Activated CD4-positive, CD25-positive, alpha-beta regulatory T cell treated with anti-CD3 and anti-CD28 coated beads, Interleukin-2, amount 50 U/mL, for 16 hours (primary cell): Measurements from ENCODE around the gene PDE7B.
"Not testable (repeated sequence)": the region's sequence is repeated elsewhere in the genome, so short reads cannot be mapped to it uniquely, and the experiment has no call there.

Experiments used
- DNase-seq: peaks from one replicate; pipeline ENCODE4 v3.0.0-alpha.2; 2020; ENCODE audit warnings: low read depth, low spot score

The PDE7B gene

GRCh38 chr6:136180704-136181511 lies 329.4 kb downstream of the PDE7B start:
- no peak for DNase-seq

- no peak for DNase-seq
Observed at GRCh38 chr6:136181512-136181833, 330.0 kb downstream of the PDE7B start.

GRCh38 chr6:136181861-136182260 lies 330.4 kb downstream of the PDE7B start:
- no peak for DNase-seq

GRCh38 chr6:136184738-136185137 lies 333.2 kb downstream of the PDE7B start:
- DNase-seq, result no peak

DNA sequence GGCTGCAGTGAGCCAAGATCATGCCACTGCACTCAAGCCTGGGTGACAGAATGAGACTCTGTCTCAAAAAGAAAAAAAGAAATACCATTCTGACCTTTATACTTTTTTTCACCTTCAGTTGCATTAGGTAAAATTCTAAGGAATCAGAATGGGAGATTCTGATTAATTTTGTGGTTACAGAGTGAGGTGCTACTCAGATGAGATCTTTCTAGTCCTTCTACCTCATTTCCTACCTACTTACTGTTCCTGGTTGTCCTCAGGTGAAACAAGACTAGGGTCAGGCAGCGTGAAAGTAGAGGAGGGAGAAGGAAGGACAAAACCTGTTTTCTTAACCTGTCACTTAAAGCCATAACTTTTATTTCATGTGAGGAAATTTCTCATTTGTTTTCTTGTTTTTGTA lies 334.9 kb downstream of the PDE7B start:
- no peak for DNase-seq

GRCh38 chr6:136188486-136188885 lies 337.0 kb downstream of the PDE7B start:
- DNase-seq, result no peak

DNA sequence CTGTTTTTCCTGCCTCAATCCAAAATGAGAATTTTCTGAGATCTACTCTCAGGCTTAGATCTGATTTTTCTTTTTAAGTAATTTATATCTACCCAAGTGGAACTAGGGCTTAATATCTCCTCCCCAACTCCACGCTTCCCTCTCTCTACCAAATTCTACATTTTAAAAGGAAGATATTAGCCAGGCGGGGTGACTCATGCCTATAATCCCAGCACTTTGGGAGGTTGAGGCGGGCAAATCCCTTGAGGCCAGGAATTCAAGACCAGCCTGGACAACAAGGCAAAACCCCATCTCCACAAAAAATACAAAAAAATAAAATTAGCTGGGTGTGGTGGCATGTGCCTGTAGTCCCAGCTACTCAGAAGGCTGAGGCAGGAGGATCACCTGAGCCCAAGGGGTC lies 337.6 kb downstream of the PDE7B start:
- no peak for DNase-seq

DNA sequence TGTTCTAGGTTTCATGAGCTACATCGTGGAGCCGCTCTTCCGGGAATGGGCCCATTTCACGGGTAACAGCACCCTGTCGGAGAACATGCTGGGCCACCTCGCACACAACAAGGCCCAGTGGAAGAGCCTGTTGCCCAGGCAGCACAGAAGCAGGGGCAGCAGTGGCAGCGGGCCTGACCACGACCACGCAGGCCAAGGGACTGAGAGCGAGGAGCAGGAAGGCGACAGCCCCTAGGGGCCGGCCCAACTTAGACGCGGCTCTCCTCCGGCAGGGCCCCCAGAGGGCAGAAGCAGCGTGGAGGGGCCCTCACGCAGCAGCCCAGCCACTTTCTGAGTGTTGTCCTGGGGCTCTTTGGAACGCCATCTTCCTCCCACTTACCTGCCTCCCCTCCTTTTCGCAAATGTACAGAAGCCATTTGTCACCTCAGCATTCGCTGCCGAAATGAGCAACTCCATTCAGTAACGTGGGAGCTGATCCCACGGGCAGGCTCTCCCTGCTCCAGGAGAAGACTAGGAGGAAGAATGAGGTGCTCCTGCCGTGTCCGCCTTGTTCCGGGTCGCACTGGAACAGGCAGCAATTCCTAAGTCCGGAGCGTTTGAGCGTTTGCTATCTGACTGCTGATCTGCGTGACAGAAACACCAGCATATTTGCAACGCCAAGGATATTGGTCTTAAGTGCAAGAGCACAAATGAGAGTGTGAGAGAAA lies 340.3 kb downstream of the PDE7B start:
- no peak for DNase-seq

DNA sequence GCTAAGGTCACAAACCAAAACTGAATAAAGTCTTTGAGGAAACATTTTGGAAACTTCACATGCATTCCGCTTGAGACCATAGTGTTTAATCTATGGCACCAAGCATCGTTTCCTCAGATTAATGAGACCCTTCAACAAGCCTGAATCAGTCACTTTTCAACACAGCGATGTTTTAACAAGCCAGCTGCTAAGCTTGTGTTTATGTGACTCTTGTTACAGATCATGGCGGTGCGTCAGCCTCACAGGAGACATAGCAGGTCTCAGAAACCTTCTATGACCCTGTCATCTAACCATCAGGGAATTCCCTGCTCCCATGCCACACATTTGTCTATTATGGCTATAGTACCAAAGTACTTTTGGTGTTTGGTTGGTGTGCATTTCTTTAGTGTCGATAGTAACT lies 341.4 kb downstream of the PDE7B start:
- DNase-seq, result no peak

- no peak for DNase-seq
Observed at GRCh38 chr6:136201732-136202131, 350.2 kb downstream of the PDE7B start.

DNA sequence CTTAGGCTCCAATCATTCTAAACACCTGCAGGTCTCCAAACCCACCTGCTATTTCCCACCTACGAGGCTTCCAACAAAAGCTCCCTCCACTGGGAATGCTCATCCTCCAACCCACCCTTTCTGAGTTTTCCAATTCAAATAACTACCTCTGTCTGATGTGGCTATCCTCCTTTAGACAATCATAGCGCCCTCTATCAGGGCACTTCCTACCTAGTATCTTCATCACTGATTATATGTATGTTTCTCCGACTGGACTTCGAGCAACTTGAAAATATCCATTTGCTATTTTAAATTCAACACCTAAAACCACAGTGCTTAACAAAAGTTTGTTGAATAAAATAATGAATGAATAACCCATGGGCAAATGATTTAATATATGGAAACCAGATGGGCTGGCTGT lies 357.3 kb downstream of the PDE7B start:
- DNase-seq, result no peak

DNA sequence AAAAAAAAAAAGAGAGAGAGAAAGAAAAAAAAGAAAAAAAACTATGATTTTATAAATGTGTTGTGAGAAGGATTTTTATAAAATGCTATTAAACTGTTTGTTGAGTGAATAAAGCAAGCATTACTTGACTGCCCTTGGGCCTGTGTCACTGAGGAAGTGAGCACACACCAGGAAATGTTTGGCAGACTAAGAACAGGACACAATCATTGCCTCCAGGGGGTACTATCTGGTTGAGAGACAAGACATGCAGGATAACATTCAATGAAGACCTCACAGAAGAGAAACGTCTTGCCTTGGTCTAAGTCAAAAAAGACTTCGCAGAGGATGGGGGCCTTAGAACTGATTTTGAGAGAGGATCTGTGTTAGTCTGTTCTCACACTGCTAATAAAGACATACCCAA lies 358.0 kb downstream of the PDE7B start:
- no peak for DNase-seq

- DNase-seq, result no peak
Observed at GRCh38 chr6:136210398-136211165, 359.1 kb downstream of the PDE7B start.

DNA sequence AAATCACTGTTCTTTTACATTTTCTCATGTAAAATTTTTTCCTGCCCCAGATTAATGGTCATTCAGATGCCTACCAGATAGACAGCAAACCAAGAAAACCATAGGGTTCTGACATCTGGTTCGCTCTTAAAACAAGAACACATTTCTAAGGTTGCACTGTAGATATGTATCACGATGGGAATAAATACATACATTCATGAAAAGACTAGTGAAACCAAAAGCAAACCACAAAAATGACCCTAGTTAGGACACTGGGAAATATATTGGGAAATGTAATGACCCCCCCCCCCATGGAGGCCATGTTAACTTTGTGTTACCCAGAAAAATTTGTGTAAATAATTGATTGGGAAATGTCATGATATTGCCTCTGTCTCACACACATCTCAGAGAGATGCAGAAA lies 361.1 kb downstream of the PDE7B start:
- DNase-seq, result no peak

DNA sequence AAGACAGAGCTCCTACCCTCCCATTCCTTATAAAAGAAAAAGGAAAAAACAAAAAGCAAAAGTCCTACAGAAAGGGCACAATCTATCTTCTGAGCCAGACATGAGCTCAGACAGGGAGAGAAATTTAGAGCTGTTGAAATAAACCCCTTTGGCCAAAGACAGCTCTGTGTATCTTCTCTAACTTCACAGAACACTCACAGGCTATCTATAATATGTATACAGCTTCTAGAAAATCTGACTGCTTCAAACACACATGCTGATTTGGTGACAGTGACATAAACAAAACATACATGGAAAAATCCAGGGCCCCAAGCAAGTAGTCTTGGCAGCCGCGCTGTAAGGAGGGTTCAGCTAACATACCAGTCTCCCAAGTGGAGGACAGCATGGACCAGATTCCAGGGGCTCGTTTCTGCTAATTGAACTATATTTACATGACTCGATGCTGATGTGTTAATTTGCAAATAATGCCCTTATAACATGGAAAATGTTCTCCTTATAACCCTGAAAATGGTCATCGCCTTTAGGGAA lies 361.6 kb downstream of the PDE7B start:
- no peak for DNase-seq

GRCh38 chr6:136213853-136214252 lies 362.4 kb downstream of the PDE7B start:
- DNase-seq, result no peak

DNA sequence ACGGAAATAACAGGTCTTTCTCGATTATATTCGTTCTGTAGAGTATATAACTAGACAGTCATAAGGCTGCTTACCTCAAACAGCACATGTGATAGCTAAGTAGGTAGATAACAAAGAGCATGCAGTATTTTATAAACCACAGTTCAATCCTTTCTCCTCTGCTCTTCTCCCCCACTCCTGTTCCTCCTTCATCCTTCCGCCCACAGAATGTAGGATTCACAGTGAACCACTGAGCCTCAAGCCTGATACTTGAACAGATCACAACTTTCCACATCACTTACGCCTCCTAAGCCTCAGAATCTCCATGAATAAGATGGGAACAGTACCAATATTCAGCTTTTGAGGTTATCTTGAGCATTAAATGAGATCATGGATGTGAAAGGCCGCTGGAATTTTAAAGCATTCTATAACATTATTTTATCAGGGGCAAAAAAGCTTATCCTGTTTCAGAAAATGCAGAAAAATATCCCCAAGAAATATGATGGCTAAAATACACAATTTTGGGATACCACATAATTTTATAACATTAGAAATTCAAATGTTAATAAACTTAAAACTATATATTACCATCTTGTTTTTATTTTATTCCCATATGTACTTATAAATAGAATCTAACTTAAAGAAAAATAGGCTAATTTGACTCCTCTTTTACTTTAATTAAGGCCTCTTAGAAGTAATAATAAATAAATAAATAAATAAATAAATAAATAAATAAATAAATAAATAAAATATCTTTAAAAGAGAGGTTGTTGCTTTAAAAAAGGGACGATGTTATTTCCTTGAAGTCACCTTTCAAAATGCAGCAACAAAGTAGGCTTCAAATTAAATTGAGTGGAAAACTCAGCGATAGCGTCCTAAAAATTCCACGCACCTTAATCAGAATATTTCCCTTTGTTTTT lies 365.3 kb downstream of the PDE7B start:
- DNase-seq, result no peak

GRCh38 chr6:136224974-136225373 lies 373.5 kb downstream of the PDE7B start:
- DNase-seq, result not testable (repeated sequence)

GRCh38 chr6:136225496-136225895 lies 374.0 kb downstream of the PDE7B start:
- DNase-seq, result no peak

DNA sequence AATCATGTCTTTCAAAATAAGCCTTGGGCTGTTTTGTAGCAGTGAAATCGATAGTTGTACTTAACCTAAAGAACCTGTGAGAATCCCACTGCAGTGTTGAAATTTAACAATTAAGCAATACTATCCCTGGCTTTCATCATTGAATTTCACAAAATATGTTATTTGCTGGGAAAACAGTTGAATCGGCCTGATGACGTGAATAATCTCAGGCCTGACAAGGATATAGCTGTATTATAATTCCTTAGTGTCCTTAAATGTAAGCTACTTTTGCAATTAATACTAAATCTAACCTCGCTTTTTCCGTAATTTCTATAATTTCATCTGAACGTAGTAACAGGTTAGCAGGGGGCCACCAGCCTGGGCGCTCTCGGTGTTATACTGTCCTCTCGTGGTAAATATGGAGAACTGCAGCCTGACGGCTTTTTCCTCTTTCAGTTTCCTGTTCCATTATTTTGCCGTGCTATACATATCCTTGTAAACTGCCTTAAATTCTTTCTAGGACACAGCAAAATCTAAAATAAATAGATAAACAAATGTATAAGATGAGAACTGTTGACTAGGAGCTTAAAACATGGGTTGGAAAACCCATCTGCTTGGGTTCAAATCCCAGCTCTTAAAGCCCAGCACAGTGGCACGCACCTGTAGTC lies 374.6 kb downstream of the PDE7B start:
- peak; percentile 29 for DNase-seq
